ENCODE data around the gene RNF7.

DNA sequence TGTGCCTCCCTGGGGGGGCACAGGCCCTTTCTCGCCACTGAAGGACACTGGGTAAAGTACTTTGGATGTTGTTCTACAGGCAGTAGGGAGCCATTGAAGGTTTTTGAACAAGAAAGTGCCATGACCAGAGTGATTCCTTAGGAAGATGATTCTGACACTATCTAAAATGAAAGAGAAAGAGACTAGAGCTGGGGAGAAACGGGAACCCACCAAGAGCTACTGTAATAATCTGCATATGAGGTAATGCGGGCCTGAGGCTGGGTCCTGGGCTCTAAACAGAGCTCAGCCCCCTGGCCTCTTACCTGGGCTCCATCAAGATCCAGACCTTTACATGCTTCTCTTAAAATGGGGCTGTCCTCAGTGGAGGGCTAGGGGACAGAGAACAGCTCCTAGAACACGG, 50.1 kb downstream of the RNF7 start:
- TF ChIP-seq CTCF (IDR thresholded peaks at IDR 0.05; ENCODE audit: low read length) (no peak), EZH2 (optimal IDR thresholded peaks at IDR 0.05; ENCODE audit: low read depth, low read length) (no peak)
